Measurements from ENCODE around the gene PRR15L. TPM values are rescaled to one million over a fixed set of nuclear protein-coding genes. Genes with fewer than 3 reads are reported as not detected.

The PRR15L gene
- total and polyA plus RNA-seq, 7 donors, result 0.04 to 0.17 TPM; not detected in 5

GRCh38 chr17:47993964-47994363 lies 36.3 kb upstream of the PRR15L start:
- Histone ChIP-seq H3K4me3 (no peak overlapping the region), H3K27ac (no peak overlapping the region)
- ATAC-seq, result no peak

DNA sequence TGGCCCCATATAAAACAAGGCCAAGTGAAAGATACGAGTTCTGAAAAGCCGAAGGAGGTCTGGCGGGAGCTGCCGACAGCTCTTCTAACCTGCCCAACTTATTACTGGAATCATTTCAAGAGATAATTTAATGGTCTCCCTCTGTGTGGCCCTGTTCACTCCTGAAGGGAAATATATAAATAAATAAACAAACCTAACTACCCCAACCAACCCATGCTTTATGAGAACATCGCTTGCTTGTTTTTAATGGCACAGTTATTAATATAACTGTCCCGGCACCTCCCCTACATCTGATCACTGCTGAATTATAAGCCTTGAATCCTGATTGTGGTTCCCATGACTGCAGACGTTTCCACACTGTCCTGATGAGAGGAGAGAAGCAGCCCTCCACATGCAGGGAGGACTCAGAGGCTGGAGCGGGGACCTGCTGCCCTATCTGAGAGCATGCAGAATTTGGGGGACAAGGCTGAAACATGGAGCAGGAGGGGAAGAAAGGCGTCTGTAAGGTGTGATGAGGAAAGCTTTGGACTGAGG lies 35.4 kb upstream of the PRR15L start:
- peaks cover 0 to 3% (median 0%) of the 10 kb centered on the region in 3 donors for H3K27me3 ChIP-seq (ENCODE audit: insufficient read depth in 3 of 3, low read length in 2 of 3)
- H3K4me3 ChIP-seq, result no peak overlapping the region
- TF ChIP-seq CTCF (IDR thresholded peaks at IDR 0.05), result no peak
- H3K9me3 ChIP-seq, result no peaks in the 10 kb centered on the region
- no peak overlapping the region for H3K27ac ChIP-seq
- intact Hi-C loops (cut with DNase I), result no loop called here
- ATAC-seq (no peak), DNase-seq (no peak)
- no peaks in the 10 kb centered on the region for H3K4me1 ChIP-seq
- no peaks in the 10 kb centered on the region for H3K36me3 ChIP-seq (ENCODE audit: insufficient read depth in 1 of 2, low read depth in 1 of 2)
- WGBS, 3 donors, result 73 to 80% (median 76%) methylated on average over 9 of the region's 9 CpGs

More at GRCh38 chr17:47993964-47994363, 36.3 kb upstream of the PRR15L start:
- peaks cover 0 to 3% (median 0%) of the 10 kb centered on the region in 3 donors for H3K27me3 ChIP-seq (ENCODE audit: insufficient read depth in 3 of 3, low read length in 2 of 3)
- no peaks in the 10 kb centered on the region for H3K4me1 ChIP-seq
- H3K9me3 ChIP-seq, result no peaks in the 10 kb centered on the region
- no peak for DNase-seq
- TF ChIP-seq CTCF (IDR thresholded peaks at IDR 0.05), result no peak
- 72 to 83% (median 82%) methylated on average over 5 of the region's 5 CpGs for WGBS, 3 donors
- intact Hi-C loops (cut with DNase I), result no loop called here
- no peaks in the 10 kb centered on the region for H3K36me3 ChIP-seq (ENCODE audit: insufficient read depth in 1 of 2, low read depth in 1 of 2)

- 65 to 67% (median 66%) methylated on average over 4 of the region's 4 CpGs for WGBS, 3 donors
- Histone ChIP-seq H3K36me3 (ENCODE audit: insufficient read depth in 1 of 2, low read depth in 1 of 2) (no peaks in the 10 kb centered on the region), H3K27me3 (ENCODE audit: insufficient read depth in 3 of 3, low read length in 2 of 3) (peaks cover 0 to 1% (median 0%) of the 10 kb centered on the region in 3 donors), H3K27ac (no peak overlapping the region), H3K9me3 (no peaks in the 10 kb centered on the region), H3K4me1 (no peaks in the 10 kb centered on the region), H3K4me3 (no peak overlapping the region)
- intact Hi-C loops (cut with DNase I), result no loop called here
- no peak for TF ChIP-seq CTCF (IDR thresholded peaks at IDR 0.05)
- DNase-seq, result no peak
- no peak for ATAC-seq
These were observed 34.5 kb upstream of the PRR15L start for GRCh38 chr17:47992216-47992615.

- Histone ChIP-seq H3K4me3 (no peak overlapping the region), H3K27me3 (ENCODE audit: insufficient read depth in 3 of 3, low read length in 2 of 3) (no peaks in the 10 kb centered on the region), H3K9me3 (no peaks in the 10 kb centered on the region), H3K27ac (no peak overlapping the region), H3K36me3 (ENCODE audit: insufficient read depth in 1 of 2, low read depth in 1 of 2) (no peaks in the 10 kb centered on the region), H3K4me1 (no peaks in the 10 kb centered on the region)
- 51 to 60% (median 55%) methylated on average over 14 of the region's 14 CpGs for WGBS, 3 donors
- no peak for TF ChIP-seq CTCF (IDR thresholded peaks at IDR 0.05)
- intact Hi-C loops (cut with DNase I), result no loop called here
- DNase-seq, result no peak
- ATAC-seq, result no peak
These were observed 33.5 kb upstream of the PRR15L start for GRCh38 chr17:47990962-47991731.

Measured in psoas muscle (tissue), 8 donors.